ENCODE measurements around the gene CLDN24. TPM values are rescaled to one million over a fixed set of nuclear protein-coding genes. Genes with fewer than 3 reads are reported as not detected.
"Not testable (repeated sequence)": the region's sequence is repeated elsewhere in the genome, so short reads cannot be mapped to it uniquely, and the experiment has no call there.

The CLDN24 gene
- total RNA-seq, 1 experiment from 2014 or later, result not detected

DNA sequence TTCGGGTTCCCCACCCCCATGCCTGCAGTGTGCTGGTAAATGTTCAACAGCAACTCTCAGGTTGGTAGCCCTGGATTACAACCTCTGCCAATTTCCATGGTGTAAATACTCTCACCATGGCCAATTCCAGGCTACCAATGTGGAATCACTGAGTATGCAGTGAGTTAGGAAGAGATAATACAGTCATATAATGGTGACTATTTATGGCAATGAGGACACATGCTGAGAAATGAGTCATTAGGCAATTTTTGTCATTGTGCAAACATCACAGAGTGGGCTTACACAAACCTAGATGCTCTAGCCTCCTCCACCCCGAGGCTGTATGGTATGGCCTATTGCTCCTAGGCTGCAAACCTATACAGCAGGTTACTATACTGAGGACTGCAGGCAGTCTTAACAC lies 4.6 kb upstream of the CLDN24 start:
- intact Hi-C loops (cut with micrococcal nuclease; ENCODE audit: unreplicated experiment), result no loop called here
- CTCF ChIA-PET, result no interaction called here
- Mint-ChIP-seq H3K9me3 (ENCODE audit: low read depth, unreplicated experiment) (peaks cover 3% of the 10 kb centered on the region), H3K27me3 (ENCODE audit: unreplicated experiment) (no peaks in the 10 kb centered on the region), H3K4me3 (ENCODE audit: low read depth, unreplicated experiment) (no peak overlapping the region), H3K4me1 (ENCODE audit: low read depth, unreplicated experiment) (peaks cover 13% of the 10 kb centered on the region), H3K36me3 (ENCODE audit: insufficient read depth, unreplicated experiment) (peaks cover 3% of the 10 kb centered on the region), H3K27ac (ENCODE audit: unreplicated experiment) (no peak overlapping the region)
- no peak for DNase-seq
- TF ChIP-seq CTCF (IDR thresholded peaks at IDR 0.05; ENCODE audit: unreplicated experiment), result no peak
- no TSS peak for BruUV-seq (replicated peaks)

DNA sequence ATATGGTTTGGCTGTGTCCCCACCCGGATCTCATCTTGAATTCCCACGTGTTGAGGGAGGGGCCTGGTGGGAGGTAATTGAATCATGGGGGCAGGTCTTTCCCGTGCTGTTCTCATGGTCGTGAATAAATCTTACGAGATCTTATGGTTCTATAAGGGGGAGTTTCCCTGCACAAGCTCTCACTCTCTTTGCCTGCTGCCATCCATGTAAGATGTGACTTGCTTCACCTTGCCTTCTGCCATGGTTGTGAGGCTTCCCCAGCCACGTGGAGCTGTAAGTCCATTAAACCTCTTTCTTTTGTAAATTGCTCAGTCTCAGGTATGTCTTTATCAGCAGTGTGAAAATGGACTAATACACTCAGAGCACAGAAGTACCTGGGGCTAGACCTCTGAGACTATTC lies 4.2 kb upstream of the CLDN24 start:
- H3K27ac Mint-ChIP-seq (ENCODE audit: unreplicated experiment); DNase-seq; H3K36me3 Mint-ChIP-seq (ENCODE audit: insufficient read depth, unreplicated experiment); H3K9me3 Mint-ChIP-seq (ENCODE audit: low read depth, unreplicated experiment); H3K27me3 Mint-ChIP-seq (ENCODE audit: unreplicated experiment); H3K4me3 Mint-ChIP-seq (ENCODE audit: low read depth, unreplicated experiment); BruUV-seq (replicated peaks); CTCF ChIA-PET; intact Hi-C loops (cut with micrococcal nuclease; ENCODE audit: unreplicated experiment): not testable (repeated sequence)
- peaks cover 13% of the 10 kb centered on the region for H3K4me1 Mint-ChIP-seq (ENCODE audit: low read depth, unreplicated experiment)

DNA sequence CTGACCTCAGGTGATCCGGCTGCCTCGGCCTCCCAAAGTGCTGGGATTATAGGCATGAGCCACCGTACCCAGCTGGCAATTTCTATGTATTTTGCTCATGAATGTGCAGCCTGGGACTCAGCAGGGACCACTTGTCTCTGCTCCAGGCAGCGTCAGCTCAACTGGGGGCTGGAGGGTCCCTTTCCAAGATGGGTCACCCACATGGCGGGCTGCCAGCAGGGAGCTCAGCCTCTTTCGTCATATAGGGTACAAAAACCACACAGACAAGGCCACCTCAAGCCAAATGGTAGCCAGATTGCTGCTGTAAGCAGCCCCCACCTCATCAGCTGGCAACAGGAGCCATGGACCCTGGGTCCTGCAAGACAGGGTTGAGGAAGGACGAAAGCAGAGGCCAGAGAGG lies 2.4 kb upstream of the CLDN24 start:
- H3K27me3 Mint-ChIP-seq (ENCODE audit: unreplicated experiment), result no peaks in the 10 kb centered on the region
- H3K36me3 Mint-ChIP-seq (ENCODE audit: insufficient read depth, unreplicated experiment), result peaks cover 3% of the 10 kb centered on the region
- peaks cover 3% of the 10 kb centered on the region for H3K9me3 Mint-ChIP-seq (ENCODE audit: low read depth, unreplicated experiment)
- H3K4me1 Mint-ChIP-seq (ENCODE audit: low read depth, unreplicated experiment), result peaks cover 13% of the 10 kb centered on the region
- TF ChIP-seq CTCF (IDR thresholded peaks at IDR 0.05; ENCODE audit: unreplicated experiment), result no peak
- no peak overlapping the region for H3K27ac Mint-ChIP-seq (ENCODE audit: unreplicated experiment)
- no peak overlapping the region for H3K4me3 Mint-ChIP-seq (ENCODE audit: low read depth, unreplicated experiment)
- no peak for DNase-seq
- intact Hi-C loops (cut with micrococcal nuclease; ENCODE audit: unreplicated experiment), result no loop called here
- no TSS peak for BruUV-seq (replicated peaks)
- CTCF ChIA-PET, result no interaction called here

GRCh38 chr4:183324056-183324455 lies 1.8 kb upstream of the CLDN24 start:
- BruUV-seq (replicated peaks); H3K27ac Mint-ChIP-seq (ENCODE audit: unreplicated experiment); H3K4me3 Mint-ChIP-seq (ENCODE audit: low read depth, unreplicated experiment); H3K9me3 Mint-ChIP-seq (ENCODE audit: low read depth, unreplicated experiment); CTCF ChIA-PET; H3K36me3 Mint-ChIP-seq (ENCODE audit: insufficient read depth, unreplicated experiment); DNase-seq; H3K27me3 Mint-ChIP-seq (ENCODE audit: unreplicated experiment); H3K4me1 Mint-ChIP-seq (ENCODE audit: low read depth, unreplicated experiment); intact Hi-C loops (cut with micrococcal nuclease; ENCODE audit: unreplicated experiment): not testable (repeated sequence)

GRCh38 chr4:183323295-183323694 lies 1.1 kb upstream of the CLDN24 start:
- no TSS peak for BruUV-seq (replicated peaks)
- no peak for TF ChIP-seq CTCF (IDR thresholded peaks at IDR 0.05; ENCODE audit: unreplicated experiment)
- intact Hi-C loops (cut with micrococcal nuclease; ENCODE audit: unreplicated experiment), result no loop called here
- Mint-ChIP-seq H3K4me1 (ENCODE audit: low read depth, unreplicated experiment) (peaks cover under 1% of the 10 kb centered on the region), H3K27ac (ENCODE audit: unreplicated experiment) (no peak overlapping the region), H3K36me3 (ENCODE audit: insufficient read depth, unreplicated experiment) (peaks cover 3% of the 10 kb centered on the region), H3K9me3 (ENCODE audit: low read depth, unreplicated experiment) (peaks cover 3% of the 10 kb centered on the region), H3K27me3 (ENCODE audit: unreplicated experiment) (no peaks in the 10 kb centered on the region), H3K4me3 (ENCODE audit: low read depth, unreplicated experiment) (no peak overlapping the region)
- DNase-seq, result no peak
- CTCF ChIA-PET, result no interaction called here
